Progenitor cell of endocrine pancreas (in vitro differentiated cells): ENCODE data around the gene ANGPTL5. TPM values are rescaled to one million over a fixed set of nuclear protein-coding genes. Genes with fewer than 3 reads are reported as not detected.
"Not testable (repeated sequence)": the region's sequence is repeated elsewhere in the genome, so short reads cannot be mapped to it uniquely, and the experiment has no call there.

ENCODE experiments used
- DNase-seq: peaks from one replicate; pipeline ENCODE4 v3.0.0; 2021; ENCODE audit warnings: low spot score; ENCODE audit not compliant: unreplicated experiment
- H3K27ac Mint-ChIP-seq: 2 replicates; pipeline ENCODE4 v1.8.0; 2021; ENCODE audit warnings: mild to moderate bottlenecking, moderate library complexity, mixed read lengths
- H3K27me3 Mint-ChIP-seq: 2 replicates; pipeline ENCODE4 v1.8.0; 2021; ENCODE audit warnings: mixed read lengths
- H3K36me3 Mint-ChIP-seq: 2 replicates; pipeline ENCODE4 v1.8.0; 2022; ENCODE audit warnings: mixed read lengths; ENCODE audit not compliant: insufficient read depth
- H3K4me1 Mint-ChIP-seq: 2 replicates; pipeline ENCODE4 v1.8.0; 2021; ENCODE audit warnings: low read depth, mixed read lengths
- H3K4me3 Mint-ChIP-seq: 2 replicates; pipeline ENCODE4 v1.8.0; 2021; ENCODE audit warnings: low read depth, mild to moderate bottlenecking, moderate library complexity, mixed read lengths
- H3K9me3 Mint-ChIP-seq: 2 replicates; pipeline ENCODE4 v1.8.0; 2021; ENCODE audit warnings: low read depth, mixed read lengths
- total RNA-seq: library from RNA; stranded (reverse); gene quantifications from 2 replicates; pipeline ENCODE4 v1.2.1, GENCODE V29; 2021
- TF ChIP-seq, protein P1 (sequence below): fragments of 200-600 bp; sonication (generic); IDR thresholded peaks from one replicate; pipeline ENCODE4 v1.5.0; 2021; ENCODE audit warnings: antibody characterized with exemption, mild to moderate bottlenecking; ENCODE audit not compliant: unreplicated experiment

ANGPTL5 gene
- total RNA-seq, 1 donor from 2014 or later, result not detected

DNA sequence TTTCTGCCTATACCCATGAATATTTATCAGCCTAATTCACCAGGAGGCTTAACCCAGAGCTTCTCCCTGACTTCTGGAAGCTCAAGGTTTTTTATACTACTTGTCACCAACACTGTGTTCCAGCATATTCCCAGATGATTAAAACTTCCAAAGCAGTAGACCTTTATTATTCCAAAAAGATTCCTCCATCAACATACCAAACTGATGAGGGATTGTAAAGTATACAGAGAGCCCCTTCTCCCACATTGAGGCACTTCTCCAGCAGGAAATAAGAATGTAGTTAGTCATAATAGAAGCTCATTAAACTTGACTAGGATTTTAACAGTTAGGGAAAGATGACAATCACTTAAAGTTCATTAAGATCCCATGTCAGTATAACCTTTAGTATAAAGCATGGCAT is 53.0 kb downstream of the ANGPTL5 start:
- Mint-ChIP-seq H3K4me3 (no peak overlapping the region), H3K36me3 (no peaks in the 10 kb centered on the region), H3K9me3 (peaks cover 5% of the 10 kb centered on the region), H3K27me3 (no peaks in the 10 kb centered on the region), H3K27ac (no peak overlapping the region), H3K4me1 (peaks cover 7% of the 10 kb centered on the region)
- TF ChIP-seq, protein P1, sequence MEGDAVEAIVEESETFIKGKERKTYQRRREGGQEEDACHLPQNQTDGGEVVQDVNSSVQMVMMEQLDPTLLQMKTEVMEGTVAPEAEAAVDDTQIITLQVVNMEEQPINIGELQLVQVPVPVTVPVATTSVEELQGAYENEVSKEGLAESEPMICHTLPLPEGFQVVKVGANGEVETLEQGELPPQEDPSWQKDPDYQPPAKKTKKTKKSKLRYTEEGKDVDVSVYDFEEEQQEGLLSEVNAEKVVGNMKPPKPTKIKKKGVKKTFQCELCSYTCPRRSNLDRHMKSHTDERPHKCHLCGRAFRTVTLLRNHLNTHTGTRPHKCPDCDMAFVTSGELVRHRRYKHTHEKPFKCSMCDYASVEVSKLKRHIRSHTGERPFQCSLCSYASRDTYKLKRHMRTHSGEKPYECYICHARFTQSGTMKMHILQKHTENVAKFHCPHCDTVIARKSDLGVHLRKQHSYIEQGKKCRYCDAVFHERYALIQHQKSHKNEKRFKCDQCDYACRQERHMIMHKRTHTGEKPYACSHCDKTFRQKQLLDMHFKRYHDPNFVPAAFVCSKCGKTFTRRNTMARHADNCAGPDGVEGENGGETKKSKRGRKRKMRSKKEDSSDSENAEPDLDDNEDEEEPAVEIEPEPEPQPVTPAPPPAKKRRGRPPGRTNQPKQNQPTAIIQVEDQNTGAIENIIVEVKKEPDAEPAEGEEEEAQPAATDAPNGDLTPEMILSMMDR, result no peak
- DNase-seq, result no peak

GRCh38 chr11:101862391-101863233 is 53.7 kb downstream of the ANGPTL5 start:
- Mint-ChIP-seq H3K27ac (no peak overlapping the region), H3K9me3 (peaks cover 5% of the 10 kb centered on the region), H3K4me1 (peaks cover 7% of the 10 kb centered on the region), H3K36me3 (no peaks in the 10 kb centered on the region), H3K27me3 (no peaks in the 10 kb centered on the region), H3K4me3 (no peak overlapping the region)
- TF ChIP-seq, protein P1, result peak; percentile 57
- DNase-seq, result no peak

DNA sequence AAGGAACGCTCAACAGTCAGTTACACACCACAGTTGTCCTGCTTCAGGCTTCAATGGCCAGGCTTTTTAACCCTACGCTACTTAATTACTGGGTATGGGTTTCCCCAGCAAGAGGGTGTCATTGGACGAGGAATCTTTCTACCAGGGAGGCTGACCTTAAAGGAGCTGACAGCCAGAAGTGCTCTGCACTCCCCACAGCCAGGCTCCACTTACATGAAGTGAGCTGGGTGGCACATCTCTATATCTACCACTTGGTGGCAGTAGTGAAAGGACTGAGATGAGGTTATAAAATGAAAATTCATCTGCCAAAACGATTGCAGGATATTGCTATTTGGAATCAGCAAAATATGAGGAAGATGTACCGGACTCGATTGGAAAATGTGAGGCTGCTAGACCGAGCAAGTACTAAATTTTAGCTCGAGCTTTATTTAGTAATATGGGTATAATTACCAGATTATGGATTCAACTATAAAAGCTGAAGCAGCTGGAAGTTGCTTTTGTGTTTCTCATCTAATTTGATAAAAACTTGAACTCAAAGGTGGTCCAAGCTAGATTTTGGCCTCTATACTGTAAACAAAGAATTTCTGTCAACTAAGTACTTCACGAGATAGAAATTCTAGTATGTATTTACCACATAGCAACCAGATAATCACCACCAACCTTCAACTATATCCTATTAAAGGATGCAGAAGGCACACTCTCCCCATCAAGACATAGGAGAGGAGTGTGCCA is 55.5 kb downstream of the ANGPTL5 start:
- TF ChIP-seq, protein P1, result peak; percentile 84
- H3K27me3 Mint-ChIP-seq, result no peaks in the 10 kb centered on the region
- no peak for DNase-seq
- H3K36me3 Mint-ChIP-seq, result no peaks in the 10 kb centered on the region
- H3K27ac Mint-ChIP-seq, result no peak overlapping the region
- no peak overlapping the region for H3K4me3 Mint-ChIP-seq
- peaks cover 5% of the 10 kb centered on the region for H3K9me3 Mint-ChIP-seq
- no peaks in the 10 kb centered on the region for H3K4me1 Mint-ChIP-seq

- not testable (repeated sequence) for H3K27me3 Mint-ChIP-seq, H3K36me3 Mint-ChIP-seq, H3K4me1 Mint-ChIP-seq, H3K4me3 Mint-ChIP-seq, DNase-seq, H3K27ac Mint-ChIP-seq
- peaks cover 16% of the 10 kb centered on the region for H3K9me3 Mint-ChIP-seq
Measured at GRCh38 chr11:101852260-101852659, 64.1 kb downstream of the ANGPTL5 start.

GRCh38 chr11:101848262-101848661 is 68.1 kb downstream of the ANGPTL5 start:
- Mint-ChIP-seq H3K36me3 (no peaks in the 10 kb centered on the region), H3K27ac (no peak overlapping the region), H3K27me3 (no peaks in the 10 kb centered on the region), H3K9me3 (peaks cover 4% of the 10 kb centered on the region), H3K4me3 (no peak overlapping the region), H3K4me1 (no peaks in the 10 kb centered on the region)
- DNase-seq, result no peak
- TF ChIP-seq, protein P1, result peak; percentile 67
